ENCODE results near the gene PGS1.

PGS1 gene

GRCh38 chr17:78403822-78404221, 25.4 kb downstream of the PGS1 start:
- Histone ChIP-seq H3K4me1 (ENCODE audit: insufficient read depth, low read length) (no peaks in the 10 kb centered on the region), H3K4me3 (ENCODE audit: low read depth in 1 of 2, low read length in 2 of 2) (no peak overlapping the region), H3K79me2 (ENCODE audit: insufficient read depth, low read length) (peaks cover 22% of the 10 kb centered on the region), H3K36me3 (ENCODE audit: insufficient read depth, low read length) (peaks cover 92% of the 10 kb centered on the region), H3K4me2 (ENCODE audit: insufficient read depth, low read length) (no peak overlapping the region), H3K27me3 (ENCODE audit: insufficient read depth, low read length, poor library complexity) (no peaks in the 10 kb centered on the region), H3K9ac (ENCODE audit: low read depth, low read length) (no peak overlapping the region), H3K27ac (ENCODE audit: low read length) (no peak overlapping the region), H2AFZ (ENCODE audit: low read depth, low read length) (no peak overlapping the region), H3K9me3 (ENCODE audit: insufficient read depth, low read length, severe bottlenecking) (no peaks in the 10 kb centered on the region), H4K20me1 (ENCODE audit: insufficient read depth, low read length) (peaks cover 42% of the 10 kb centered on the region)
- DNase-seq = no peak
- ATAC-seq (ENCODE audit: insufficient read depth, low read depth) = no peak
- no peak for TF ChIP-seq EZH2 (IDR thresholded peaks at IDR 0.05; ENCODE audit: borderline replicate concordance, low read depth, low read length, severe bottlenecking)
- TF ChIP-seq, protein P1, sequence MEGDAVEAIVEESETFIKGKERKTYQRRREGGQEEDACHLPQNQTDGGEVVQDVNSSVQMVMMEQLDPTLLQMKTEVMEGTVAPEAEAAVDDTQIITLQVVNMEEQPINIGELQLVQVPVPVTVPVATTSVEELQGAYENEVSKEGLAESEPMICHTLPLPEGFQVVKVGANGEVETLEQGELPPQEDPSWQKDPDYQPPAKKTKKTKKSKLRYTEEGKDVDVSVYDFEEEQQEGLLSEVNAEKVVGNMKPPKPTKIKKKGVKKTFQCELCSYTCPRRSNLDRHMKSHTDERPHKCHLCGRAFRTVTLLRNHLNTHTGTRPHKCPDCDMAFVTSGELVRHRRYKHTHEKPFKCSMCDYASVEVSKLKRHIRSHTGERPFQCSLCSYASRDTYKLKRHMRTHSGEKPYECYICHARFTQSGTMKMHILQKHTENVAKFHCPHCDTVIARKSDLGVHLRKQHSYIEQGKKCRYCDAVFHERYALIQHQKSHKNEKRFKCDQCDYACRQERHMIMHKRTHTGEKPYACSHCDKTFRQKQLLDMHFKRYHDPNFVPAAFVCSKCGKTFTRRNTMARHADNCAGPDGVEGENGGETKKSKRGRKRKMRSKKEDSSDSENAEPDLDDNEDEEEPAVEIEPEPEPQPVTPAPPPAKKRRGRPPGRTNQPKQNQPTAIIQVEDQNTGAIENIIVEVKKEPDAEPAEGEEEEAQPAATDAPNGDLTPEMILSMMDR (IDR thresholded peaks at IDR 0.05; ENCODE audit: borderline replicate concordance, extremely low read depth, low read length, poor library complexity, severe bottlenecking) = no peak

DNA sequence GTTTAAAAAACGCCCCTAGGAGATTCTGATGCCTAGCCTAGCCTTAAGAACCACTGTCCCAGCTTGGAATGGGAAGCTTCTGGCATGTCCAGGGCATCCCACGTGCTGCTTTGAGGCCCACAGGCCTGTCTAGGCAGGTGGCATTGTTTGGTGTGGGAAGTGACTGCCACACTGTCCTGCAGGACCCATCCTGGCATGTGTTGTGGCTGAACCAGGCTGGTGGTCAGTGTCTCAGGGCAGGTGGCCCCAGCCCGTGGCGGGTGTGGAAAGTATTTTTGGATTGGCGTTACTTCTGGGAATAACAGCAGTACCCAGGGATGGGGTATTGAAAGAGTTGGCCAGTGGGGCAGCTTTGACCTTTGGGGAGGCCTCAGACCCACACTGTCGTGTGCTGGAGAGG, 27.9 kb downstream of the PGS1 start:
- Histone ChIP-seq H3K4me1 (ENCODE audit: insufficient read depth, low read length) (no peaks in the 10 kb centered on the region), H3K9me3 (ENCODE audit: insufficient read depth, low read length, severe bottlenecking) (no peaks in the 10 kb centered on the region), H3K27me3 (ENCODE audit: insufficient read depth, low read length, poor library complexity) (no peaks in the 10 kb centered on the region), H3K27ac (ENCODE audit: low read length) (no peak overlapping the region), H3K4me2 (ENCODE audit: insufficient read depth, low read length) (no peak overlapping the region), H3K9ac (ENCODE audit: low read depth, low read length) (no peak overlapping the region), H3K4me3 (ENCODE audit: low read depth in 1 of 2, low read length in 2 of 2) (no peak overlapping the region), H4K20me1 (ENCODE audit: insufficient read depth, low read length) (peaks cover 52% of the 10 kb centered on the region), H2AFZ (ENCODE audit: low read depth, low read length) (no peak overlapping the region), H3K36me3 (ENCODE audit: insufficient read depth, low read length) (peaks cover 84% of the 10 kb centered on the region), H3K79me2 (ENCODE audit: insufficient read depth, low read length) (peaks cover 37% of the 10 kb centered on the region)
- ATAC-seq (ENCODE audit: insufficient read depth, low read depth) (no peak), DNase-seq (no peak)
- TF ChIP-seq EZH2 (IDR thresholded peaks at IDR 0.05; ENCODE audit: borderline replicate concordance, low read depth, low read length, severe bottlenecking) = no peak
- TF ChIP-seq, protein P1 (IDR thresholded peaks at IDR 0.05; ENCODE audit: borderline replicate concordance, extremely low read depth, low read length, poor library complexity, severe bottlenecking) = no peak

DNA sequence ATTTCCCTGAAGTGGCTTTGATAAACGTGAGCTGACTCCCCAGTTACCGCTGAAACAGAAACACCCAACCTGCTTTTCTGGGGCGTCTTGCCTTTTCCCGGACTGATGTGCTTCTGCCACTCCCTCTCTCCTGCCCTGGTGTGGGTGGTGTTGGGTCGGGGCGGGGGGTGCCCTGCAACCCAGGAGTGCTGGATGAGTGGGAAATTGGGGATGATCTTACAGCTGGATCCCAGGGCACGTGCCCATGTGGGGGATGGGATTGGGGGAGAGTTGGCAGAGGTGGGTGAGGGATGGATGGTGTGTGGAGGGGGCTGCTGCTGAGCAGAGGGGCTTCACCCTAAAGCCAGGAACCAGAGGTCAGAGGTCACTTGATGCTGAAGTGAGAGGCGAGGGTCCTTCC, 28.5 kb downstream of the PGS1 start:
- H3K36me3 ChIP-seq (ENCODE audit: insufficient read depth, low read length) = peaks cover 83% of the 10 kb centered on the region

More for the DNA sequence above, 28.5 kb downstream of the PGS1 start:
- no peak overlapping the region for H2AFZ ChIP-seq (ENCODE audit: low read depth, low read length)
- no peak for DNase-seq
- H3K4me1 ChIP-seq (ENCODE audit: insufficient read depth, low read length) = no peaks in the 10 kb centered on the region
- H3K27ac ChIP-seq (ENCODE audit: low read length) = no peak overlapping the region
- no peak overlapping the region for H3K9ac ChIP-seq (ENCODE audit: low read depth, low read length)
- H3K4me2 ChIP-seq (ENCODE audit: insufficient read depth, low read length) = no peak overlapping the region
- H4K20me1 ChIP-seq (ENCODE audit: insufficient read depth, low read length) = peaks cover 53% of the 10 kb centered on the region
- H3K27me3 ChIP-seq (ENCODE audit: insufficient read depth, low read length, poor library complexity) = no peaks in the 10 kb centered on the region
- ATAC-seq (ENCODE audit: insufficient read depth, low read depth) = no peak
- TF ChIP-seq, protein P1 (IDR thresholded peaks at IDR 0.05; ENCODE audit: borderline replicate concordance, extremely low read depth, low read length, poor library complexity, severe bottlenecking) = no peak
- no peak for TF ChIP-seq EZH2 (IDR thresholded peaks at IDR 0.05; ENCODE audit: borderline replicate concordance, low read depth, low read length, severe bottlenecking)
- no peak overlapping the region for H3K4me3 ChIP-seq (ENCODE audit: low read depth in 1 of 2, low read length in 2 of 2)
- peaks cover 37% of the 10 kb centered on the region for H3K79me2 ChIP-seq (ENCODE audit: insufficient read depth, low read length)
- no peaks in the 10 kb centered on the region for H3K9me3 ChIP-seq (ENCODE audit: insufficient read depth, low read length, severe bottlenecking)

All from DND-41 (cell line).